ENCODE data around the gene MAPT.

The MAPT gene

DNA sequence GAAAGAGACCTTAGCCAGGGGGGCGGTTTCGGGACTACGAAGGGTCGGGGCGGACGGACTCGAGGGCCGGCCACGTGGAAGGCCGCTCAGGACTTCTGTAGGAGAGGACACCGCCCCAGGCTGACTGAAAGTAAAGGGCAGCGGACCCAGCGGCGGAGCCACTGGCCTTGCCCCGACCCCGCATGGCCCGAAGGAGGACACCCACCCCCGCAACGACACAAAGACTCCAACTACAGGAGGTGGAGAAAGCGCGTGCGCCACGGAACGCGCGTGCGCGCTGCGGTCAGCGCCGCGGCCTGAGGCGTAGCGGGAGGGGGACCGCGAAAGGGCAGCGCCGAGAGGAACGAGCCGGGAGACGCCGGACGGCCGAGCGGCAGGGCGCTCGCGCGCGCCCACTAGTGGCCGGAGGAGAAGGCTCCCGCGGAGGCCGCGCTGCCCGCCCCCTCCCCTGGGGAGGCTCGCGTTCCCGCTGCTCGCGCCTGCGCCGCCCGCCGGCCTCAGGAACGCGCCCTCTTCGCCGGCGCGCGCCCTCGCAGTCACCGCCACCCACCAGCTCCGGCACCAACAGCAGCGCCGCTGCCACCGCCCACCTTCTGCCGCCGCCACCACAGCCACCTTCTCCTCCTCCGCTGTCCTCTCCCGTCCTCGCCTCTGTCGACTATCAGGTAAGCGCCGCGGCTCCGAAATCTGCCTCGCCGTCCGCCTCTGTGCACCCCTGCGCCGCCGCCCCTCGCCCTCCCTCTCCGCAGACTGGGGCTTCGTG, at the start of gene MAPT:
MAPT (plus strand) TSS at position 533 of the 763 bp plus-strand sequence. CDS start 67,784 bp downstream, outside the sequence.
- peak; percentile 45 to 57 for DNase-seq (ENCODE audit: low read depth in 2 of 2)

DNA sequence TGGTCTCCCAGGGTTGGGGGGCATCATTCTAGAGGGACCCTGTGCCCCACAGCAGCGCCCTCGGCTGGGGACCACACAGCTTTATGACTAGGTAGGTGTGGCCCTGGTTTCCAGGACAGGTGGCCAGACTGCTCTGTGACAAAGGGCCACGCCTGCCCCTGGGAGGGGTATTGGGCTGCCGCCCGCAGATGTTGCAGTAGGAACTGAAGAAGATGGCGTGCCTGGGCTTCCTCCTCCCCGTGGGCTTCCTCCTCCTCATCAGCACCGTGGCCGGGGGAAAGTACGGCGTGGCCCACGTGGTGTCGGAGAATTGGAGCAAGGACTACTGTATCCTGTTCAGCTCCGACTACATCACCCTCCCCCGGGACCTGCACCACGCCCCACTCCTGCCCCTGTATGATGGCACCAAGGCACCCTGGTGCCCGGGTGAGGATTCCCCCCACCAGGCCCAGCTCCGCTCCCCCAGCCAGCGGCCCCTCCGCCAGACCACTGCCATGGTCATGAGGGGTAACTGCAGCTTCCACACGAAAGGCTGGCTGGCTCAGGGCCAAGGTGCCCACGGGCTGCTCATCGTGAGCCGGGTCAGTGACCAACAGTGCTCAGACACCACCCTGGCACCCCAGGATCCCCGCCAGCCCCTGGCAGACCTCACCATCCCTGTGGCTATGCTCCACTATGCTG, 49.5 kb upstream of the MAPT start, which contains the start of gene SPPL2C:
SPPL2C (plus strand) TSS at position 187 of the 681 bp plus-strand sequence; CDS start at position 213, 26 bp downstream.
- DNase-seq (ENCODE audit: low read depth in 2 of 2): no peak

DNA sequence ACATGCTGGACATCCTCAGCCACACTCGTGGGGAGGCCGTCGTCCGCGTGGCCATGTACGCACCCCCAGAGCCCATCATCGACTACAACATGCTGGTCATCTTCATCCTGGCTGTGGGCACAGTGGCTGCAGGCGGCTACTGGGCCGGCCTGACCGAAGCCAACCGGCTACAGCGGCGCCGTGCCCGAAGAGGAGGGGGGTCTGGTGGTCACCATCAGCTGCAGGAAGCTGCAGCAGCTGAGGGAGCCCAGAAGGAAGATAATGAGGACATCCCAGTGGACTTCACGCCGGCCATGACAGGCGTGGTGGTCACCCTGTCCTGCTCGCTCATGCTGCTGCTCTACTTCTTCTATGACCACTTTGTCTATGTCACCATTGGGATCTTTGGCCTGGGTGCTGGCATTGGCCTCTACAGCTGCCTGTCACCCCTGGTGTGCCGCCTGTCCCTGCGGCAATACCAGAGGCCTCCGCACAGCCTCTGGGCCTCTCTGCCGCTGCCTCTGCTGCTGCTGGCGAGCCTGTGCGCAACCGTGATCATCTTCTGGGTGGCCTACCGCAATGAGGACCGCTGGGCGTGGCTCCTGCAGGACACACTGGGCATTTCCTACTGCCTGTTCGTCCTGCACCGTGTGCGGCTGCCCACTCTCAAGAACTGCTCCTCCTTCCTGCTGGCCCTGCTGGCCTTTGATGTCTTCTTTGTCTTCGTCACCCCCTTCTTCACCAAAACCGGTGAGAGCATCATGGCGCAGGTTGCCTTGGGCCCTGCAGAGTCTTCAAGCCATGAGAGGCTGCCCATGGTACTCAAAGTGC, 48.8 kb upstream of the MAPT start:
- DNase-seq (ENCODE audit: low read depth in 2 of 2): no peak

DNA sequence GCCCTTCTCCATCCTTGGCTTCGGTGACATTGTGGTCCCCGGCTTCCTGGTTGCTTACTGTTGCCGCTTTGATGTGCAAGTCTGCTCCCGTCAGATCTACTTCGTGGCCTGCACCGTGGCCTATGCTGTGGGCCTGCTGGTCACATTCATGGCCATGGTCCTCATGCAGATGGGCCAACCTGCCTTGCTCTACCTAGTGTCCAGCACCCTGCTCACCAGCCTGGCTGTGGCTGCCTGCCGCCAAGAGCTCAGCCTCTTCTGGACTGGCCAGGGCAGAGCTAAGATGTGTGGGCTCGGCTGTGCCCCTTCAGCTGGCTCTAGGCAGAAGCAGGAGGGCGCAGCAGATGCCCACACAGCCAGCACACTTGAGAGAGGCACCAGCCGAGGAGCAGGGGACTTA, 48.1 kb upstream of the MAPT start:
- no peak for DNase-seq (ENCODE audit: low read depth in 2 of 2)

DNA sequence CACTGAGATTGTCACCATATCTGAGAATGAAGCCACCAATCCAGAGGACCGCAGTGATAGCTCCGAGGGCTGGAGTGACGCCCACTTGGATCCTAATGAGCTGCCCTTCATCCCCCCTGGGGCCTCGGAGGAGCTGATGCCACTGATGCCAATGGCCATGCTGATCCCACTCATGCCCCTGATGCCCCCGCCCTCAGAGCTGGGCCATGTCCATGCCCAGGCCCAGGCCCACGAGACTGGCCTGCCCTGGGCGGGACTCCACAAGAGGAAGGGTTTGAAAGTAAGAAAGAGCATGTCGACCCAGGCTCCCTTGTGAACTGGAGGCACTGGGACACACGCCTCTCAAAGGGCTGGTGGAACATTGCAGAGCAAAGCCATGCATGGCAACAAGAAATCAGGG, 47.7 kb upstream of the MAPT start:
- no peak for DNase-seq (ENCODE audit: low read depth in 2 of 2)

DNA sequence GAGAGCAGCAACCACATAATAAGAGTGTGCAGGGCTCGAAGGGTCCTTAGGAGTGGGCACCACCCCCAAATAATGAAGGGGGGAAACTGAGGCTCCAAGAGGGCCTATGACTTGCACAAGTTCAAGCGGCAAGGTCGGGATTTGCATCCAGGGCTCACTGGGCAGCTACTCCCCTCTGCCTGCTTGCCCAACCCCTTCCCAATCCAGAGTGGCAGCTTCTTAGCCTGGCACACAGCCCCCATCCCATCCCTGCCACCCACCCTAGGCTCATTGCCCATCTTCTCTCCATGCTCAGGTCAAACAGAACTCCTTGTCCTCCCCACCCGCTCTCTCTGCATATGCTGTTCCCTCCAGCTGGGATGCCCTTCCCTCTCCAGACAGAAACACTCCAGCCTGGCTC, 47.3 kb upstream of the MAPT start:
- no peak for DNase-seq (ENCODE audit: low read depth in 2 of 2)

DNA sequence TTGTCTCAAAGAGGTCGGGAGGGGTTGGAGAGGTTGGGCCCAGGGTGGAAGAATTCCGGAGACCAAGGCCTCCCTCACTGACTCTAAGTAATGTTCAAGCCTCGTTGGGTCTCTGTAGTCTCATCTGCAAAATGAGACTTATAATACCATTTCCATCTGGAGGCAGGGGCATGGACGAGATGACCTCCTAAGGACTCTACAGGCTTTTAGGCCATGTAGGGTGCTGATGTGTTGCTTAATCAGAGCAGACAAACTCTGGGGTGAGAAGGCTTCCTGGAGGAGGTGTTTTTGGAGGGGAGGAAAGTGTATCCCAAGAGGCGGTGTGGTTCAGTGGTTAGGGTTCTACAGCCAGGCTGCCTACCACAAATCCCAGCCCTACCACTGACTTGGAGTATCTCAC, 46.6 kb upstream of the MAPT start:
- no peak for DNase-seq (ENCODE audit: low read depth in 2 of 2)

DNA sequence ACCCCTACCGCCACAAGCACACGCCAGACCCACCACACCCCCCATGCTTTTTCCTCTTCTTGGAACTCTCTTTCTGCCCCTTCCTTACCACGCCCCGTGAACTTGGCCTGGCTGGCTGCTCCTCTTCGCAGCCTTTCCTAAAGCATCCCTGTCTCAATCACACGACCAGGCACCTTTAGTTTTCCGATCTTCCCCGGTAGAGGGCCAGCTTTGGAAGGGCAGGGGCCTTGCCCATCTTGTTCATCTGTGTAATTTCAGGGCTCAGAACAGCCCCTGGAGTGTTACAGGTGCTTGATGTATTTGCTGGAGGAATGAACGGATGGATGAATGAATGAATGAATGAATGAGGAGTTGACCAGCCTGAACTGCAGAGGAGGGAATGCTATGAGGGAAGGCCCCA, 45.9 kb upstream of the MAPT start:
- no peak for DNase-seq (ENCODE audit: low read depth in 2 of 2)

DNA sequence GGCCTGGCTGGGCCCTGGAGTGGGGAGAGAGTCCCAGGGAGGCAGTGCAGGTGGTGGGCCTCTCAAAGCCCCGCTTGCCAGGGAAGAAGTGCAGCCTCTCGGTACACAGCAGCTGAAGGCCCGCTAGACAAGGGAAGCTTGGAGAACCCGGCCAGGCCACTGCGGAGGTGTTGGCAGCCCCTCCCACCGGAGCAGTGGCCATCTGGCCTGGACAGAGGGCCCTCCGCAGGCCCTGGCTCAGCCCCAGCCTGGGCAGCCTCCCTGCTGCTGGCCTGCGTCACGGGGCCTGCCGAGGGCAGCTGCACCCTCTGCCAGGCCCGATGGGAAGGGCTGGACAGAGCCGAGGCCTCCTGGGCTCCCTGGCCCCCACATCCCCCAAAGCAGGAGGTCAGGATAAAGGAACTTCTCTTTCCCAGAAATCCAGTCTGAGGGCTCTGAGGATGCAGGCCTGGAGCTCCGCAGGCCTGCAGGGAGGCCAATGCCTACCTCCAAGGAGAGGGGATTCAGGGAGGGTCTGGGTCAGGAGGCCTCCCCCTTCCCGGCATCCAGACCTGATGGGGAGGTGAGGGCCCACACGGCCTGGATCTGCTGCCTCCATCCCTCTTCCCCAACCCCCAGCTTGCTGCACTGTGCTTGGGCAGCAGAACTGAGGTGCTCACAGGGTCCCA, 45.4 kb upstream of the MAPT start:
- no peak for DNase-seq (ENCODE audit: low read depth in 2 of 2)

DNA sequence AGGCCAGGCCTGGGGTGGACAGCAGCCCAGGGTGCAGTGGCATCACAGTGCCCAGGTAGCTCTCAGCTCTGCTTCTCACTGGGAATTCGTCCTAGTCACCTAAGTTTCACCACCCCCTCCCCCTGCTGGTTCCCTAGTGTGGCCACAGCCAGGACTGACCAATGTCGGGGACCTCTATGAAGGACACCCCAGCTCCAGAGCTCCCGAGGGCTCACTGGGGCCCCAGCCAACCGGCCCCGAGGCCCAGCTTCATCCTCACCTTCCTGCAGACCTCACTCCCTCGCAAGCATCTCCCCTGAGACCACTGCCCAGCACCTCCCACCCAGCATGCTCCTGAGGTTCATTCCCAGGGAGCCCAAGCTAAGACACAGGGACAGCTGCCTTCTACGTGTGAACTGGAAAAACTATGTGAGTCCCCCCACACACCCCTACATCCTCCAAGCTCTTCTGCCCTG, 44.8 kb upstream of the MAPT start:
- DNase-seq (ENCODE audit: low read depth in 2 of 2): no peak

DNA sequence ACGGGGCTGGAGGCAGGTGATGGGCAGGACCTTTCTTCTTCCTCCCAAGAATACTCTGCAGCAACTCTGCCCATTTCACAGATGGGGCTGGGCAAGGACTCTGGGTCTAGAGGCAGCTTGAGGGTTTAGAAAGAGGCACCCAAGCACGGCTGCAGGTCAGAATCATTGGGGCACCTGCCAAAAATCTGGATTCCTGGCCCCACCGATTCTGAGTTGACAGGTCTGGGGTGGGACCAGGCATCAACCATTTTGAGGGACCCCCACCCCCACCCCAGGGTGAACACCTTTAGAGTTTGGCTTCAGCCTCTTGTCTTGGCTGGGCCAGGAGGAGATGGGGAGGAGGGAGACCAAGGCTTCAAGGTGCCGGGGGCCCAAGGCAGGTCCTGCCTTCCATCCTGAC, 44.3 kb upstream of the MAPT start:
- DNase-seq (ENCODE audit: low read depth in 2 of 2): no peak

DNA sequence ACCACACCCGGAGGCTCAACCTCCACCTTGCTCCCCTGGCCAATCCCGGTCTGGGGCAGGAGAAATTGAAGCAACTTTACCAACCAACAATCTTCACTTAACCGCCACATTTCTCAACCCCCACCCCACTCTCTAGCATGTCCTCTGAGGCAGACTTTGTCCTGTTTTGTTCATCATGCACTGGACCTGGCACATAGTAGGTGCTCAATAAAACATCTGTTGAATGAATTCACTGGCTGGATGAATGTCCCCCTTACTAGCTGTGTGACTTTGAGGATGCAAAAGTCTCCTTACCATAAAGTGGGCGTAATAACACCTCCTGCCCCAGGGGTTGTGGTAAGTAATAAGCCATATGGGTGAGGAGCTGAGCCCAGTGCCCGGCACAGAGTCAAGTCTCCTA, 43.9 kb upstream of the MAPT start:
- DNase-seq (ENCODE audit: low read depth in 2 of 2): no peak

DNA sequence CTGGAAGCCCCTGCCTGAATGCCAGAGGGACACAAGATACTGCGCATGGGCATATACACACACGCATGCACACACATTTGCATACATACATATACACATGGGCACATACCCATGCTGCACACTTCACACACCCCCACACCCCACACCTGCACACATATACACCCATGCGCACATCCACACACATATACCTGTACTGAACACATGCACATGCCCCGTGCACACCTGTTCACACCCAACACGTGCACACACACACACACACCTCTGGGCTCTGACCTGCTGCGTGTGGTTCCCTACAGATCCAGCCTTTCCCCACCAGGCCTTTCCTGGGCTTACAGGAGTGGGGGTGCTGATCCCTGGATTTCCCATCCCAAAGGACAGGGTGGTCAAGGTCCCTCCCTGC, 43.3 kb upstream of the MAPT start:
- DNase-seq (ENCODE audit: low read depth in 2 of 2): no peak

DNA sequence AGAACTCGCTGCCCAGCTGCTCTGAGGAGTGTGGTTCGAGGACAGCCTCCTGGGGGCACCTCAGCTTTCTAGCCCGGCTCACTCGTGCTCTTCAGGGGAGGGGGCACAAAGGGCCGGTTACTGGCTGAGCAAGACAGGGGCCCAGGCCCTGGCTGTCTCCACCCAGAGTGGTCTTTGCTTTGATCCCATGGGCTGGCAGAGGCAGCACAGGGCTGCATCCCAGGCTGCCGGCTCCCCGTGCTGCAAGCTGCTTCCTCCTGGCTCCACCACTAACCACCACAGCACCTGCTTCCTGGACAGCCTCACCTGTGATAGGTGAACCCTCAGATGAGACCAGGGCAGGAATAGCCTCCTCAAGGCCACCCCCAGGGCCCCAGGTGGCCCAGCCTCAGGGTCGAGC, 42.9 kb upstream of the MAPT start:
- no peak for DNase-seq (ENCODE audit: low read depth in 2 of 2)

DNA sequence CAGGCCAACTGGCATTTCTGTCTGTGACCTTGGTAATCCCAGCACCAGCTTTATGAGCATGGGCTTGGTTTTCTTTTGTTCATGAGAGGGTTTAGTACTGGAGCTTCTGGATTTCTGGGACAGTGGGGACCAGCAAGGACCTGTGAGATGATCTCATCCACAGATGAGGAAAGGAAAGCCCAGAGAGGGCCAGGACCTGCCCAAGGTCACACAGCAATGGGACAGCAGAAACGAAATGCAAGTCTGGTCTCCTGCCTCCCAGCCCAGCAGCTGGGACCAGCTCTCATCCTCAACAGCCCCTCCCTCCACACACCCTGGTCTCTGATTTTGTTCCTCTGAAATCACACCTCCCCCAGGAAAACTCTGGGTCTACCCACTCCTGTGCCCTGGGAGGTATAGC, 42.5 kb upstream of the MAPT start:
- no peak for DNase-seq (ENCODE audit: low read depth in 2 of 2)

DNA sequence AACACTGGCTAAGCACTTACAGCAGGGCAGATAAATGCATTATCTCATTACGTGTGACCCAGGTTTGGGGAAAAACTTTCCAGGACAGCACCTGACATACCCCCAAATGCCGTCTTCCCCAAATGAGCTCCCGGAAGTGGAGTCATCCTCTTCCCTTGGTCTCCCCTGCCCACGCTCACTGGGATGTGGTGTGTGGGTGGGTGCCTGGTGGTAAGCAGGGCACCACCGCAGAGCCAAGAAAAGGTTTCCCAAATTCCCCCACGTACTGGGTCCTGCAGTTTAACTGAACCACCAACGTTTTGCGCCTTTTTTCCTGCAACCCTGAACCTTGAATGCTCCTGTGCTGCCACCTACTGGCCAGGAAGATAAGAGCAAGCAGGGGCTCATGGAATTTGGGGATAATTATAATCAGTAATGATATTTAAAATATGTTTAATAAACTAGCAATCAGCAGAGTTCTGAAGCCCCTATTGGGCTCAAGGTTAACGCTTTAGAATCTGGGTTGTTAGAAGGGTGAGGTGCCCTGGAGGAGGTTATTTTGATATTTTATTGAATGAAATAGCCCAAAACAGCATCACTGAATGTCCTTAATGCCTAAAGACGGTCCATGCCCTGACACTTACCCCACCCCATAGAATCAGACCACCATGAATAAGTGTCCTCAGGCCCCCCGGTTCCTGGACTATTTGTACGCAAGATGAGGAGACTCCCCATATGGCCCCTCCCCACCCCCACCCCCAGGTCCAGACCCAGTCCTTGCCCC, 41.6 kb upstream of the MAPT start:
- DNase-seq (ENCODE audit: low read depth in 2 of 2): peak; percentile 17 to 33

DNA sequence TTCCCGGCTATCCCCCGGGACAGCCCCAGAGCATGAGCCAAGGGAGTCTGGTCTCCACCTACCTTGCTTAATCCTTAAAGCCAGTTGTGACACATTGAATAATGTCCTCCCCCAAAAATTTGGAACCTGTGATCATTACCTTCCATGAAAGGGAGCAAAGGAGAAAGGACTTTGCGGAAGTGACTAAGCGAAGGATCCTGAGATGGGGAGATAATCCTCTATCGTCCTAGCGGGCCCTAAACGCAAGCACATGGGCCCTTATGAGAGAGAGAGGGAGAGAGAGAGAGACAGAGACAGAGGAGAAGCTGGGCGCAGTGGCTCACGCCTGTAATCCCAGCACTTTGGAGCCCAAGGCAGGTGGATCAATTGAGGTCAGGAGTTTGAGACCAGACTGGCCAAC, 40.1 kb upstream of the MAPT start:
- DNase-seq (ENCODE audit: low read depth in 2 of 2): no peak

DNA sequence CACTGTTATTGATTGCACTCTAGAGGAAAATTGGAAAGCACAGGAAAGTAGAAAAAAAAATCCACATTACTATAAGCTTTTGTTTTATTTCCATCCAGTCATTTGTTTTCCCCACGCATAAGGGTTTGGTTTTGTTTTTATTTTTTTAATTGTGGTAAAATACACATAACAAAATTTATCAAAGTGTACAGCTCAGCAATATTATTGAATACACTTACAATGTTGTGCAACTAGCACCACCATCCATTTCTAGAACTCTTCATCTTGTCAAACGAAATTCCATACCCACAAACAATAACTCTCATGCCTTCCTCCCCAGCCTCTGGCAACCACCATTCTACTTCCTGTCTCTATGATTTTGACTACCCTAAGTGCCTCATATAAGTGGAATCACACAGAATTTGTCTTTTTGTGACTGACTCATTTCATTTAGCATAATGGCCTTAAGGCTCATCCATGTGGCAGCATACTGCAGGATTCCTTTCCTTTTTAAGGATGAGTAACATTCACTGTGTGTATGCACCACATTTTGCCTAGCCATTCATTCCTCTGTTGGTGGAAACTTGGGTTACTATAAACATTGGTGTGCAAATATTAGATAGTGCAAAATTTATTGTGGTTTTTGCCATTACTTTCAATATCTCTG, 38.5 kb upstream of the MAPT start:
- DNase-seq (ENCODE audit: low read depth in 2 of 2): no peak

DNA sequence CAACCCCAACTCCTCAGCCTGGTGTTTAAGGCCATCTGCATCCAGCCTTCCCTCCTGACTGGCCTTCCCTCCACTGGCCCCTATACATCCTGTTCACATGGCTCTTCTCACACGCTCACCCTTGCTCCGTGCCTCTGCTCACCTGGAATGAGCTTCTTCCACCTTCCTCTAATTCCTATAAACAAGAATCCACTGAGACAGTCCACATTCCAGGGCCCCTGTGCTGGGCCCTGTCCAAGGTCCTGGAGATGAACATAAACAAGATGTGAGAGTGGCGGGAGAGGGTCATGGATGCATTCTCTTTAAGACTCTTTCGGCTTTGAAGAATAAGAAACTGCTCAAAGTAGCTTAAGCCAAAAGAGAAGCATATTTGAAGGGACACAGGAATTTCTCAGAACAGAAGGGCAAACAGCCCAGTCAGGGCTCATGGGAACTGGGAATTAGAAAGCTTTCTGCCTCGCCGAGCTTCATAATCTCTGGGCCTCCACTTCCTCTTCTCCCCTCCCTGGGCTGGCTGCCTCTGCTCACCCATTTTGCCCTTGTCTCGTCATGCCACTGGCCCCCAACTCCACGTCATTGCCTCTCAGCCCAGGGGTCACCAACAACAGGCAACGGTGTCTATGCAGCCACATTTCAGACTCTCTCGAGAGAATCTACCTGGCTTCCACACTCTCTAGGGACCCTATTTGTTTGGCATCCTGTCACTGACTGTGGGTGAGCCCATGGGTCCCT, 36.2 kb upstream of the MAPT start:
- no peak for DNase-seq (ENCODE audit: low read depth in 2 of 2)

DNA sequence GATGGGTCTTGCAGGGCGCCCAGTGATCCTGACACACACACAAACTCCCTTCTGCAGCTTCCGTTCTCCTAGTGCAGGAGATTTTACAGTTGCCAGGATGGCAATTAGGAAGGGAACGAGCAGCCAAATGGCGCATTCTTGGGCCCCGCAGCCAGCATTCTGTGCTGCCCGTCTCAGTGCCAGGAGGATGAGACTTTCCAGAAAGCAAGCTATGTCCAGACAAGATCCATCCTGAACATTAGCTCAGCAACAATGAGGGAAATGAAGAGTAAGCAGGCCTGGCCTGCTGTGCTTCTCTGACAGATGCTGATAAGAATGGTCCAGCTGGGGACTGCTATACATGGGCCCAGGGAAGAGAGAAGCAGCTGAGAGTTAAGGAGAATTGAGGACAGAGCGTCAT, 33.2 kb upstream of the MAPT start:
- DNase-seq (ENCODE audit: low read depth in 2 of 2): no peak

All from stimulated activated CD8-positive, alpha-beta memory T cell treated with anti-CD3 and anti-CD28 coated beads, Interleukin-2, amount 100 ng/mL, for 1 hour (primary cell).